Measurements from ENCODE around the gene IGSF9B.

IGSF9B gene

DNA sequence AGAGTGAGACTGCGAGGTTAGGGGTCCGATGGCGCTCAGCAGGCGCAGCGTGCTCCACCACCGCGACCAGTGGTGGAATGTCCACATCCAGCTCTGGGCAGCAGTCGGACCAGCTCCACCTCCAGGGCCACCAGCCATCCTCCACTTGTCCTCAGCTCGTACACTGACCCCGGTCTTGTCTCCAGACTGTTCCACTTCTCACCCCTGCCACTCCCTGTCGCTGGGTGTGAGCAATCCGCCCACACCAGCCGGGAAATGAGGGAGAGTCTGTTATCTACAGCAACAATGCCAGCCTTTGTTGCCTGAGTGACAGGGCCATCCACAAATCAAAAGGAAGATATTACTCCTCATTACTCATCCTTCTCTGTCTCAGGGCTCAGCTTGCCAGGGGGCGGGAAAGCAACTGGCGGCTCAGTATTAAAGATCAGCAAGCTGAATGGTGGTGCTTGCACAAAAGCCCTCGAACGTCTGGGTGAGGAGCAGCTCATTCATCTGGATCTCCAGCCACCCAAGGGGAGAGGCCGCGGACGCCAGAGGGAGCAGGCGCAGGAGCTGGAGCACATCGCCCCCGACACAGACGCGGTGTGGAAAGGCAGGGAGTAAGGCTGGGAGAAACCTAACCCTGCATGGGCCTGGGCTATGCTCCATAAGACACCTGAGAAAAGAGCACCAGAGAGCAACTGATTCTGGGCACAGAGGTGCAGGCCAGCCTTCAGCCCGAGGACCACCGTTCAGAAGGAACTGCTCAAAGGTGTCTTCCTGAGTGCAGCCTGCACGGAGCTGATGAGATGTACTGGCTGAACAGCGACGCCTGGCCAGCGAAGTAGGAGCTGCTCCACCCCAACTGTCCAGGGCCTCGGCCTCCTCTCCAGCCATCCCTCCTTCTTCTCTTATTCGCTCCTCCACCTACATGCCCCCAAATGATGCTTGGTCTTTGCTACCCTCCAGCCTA is 21.9 kb downstream of the IGSF9B start:
- ATAC-seq = peak; percentile 39
- TF ChIP-seq CSRNP3 (CRISPR knock-in tag; IDR thresholded peaks at IDR 0.05) (no peak), OSR1 (CRISPR knock-in tag; IDR thresholded peaks at IDR 0.05) (no peak), ZFP3 (CRISPR knock-in tag; IDR thresholded peaks at IDR 0.05) (no peak; the same call in 1 of the 2 replicates), ZFP30 (CRISPR knock-in tag; IDR thresholded peaks at IDR 0.05) (no peak), RARB (CRISPR knock-in tag; IDR thresholded peaks at IDR 0.05) (no peak), ESRRG (CRISPR knock-in tag; IDR thresholded peaks at IDR 0.05) (no peak), ZC3H10 (CRISPR knock-in tag; IDR thresholded peaks at IDR 0.05) (no peak), ZNF565 (CRISPR knock-in tag; conservative IDR thresholded peaks at IDR 0.05; ENCODE audit: low read depth) (no peak), ARNTL (CRISPR knock-in tag; IDR thresholded peaks at IDR 0.05; ENCODE audit: borderline replicate concordance, low read depth) (no peak), GLIS3 (CRISPR knock-in tag; IDR thresholded peaks at IDR 0.05) (no peak)
- TF ChIP-seq, protein P1, sequence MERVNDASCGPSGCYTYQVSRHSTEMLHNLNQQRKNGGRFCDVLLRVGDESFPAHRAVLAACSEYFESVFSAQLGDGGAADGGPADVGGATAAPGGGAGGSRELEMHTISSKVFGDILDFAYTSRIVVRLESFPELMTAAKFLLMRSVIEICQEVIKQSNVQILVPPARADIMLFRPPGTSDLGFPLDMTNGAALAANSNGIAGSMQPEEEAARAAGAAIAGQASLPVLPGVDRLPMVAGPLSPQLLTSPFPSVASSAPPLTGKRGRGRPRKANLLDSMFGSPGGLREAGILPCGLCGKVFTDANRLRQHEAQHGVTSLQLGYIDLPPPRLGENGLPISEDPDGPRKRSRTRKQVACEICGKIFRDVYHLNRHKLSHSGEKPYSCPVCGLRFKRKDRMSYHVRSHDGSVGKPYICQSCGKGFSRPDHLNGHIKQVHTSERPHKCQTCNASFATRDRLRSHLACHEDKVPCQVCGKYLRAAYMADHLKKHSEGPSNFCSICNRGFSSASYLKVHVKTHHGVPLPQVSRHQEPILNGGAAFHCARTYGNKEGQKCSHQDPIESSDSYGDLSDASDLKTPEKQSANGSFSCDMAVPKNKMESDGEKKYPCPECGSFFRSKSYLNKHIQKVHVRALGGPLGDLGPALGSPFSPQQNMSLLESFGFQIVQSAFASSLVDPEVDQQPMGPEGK (CRISPR knock-in tag; IDR thresholded peaks at IDR 0.05; ENCODE audit: borderline replicate concordance) = no peak

GRCh38 chr11:133934096-133934495 is 22.7 kb downstream of the IGSF9B start:
- TF ChIP-seq ZFP30 (CRISPR knock-in tag; IDR thresholded peaks at IDR 0.05) (no peak), OSR1 (CRISPR knock-in tag; IDR thresholded peaks at IDR 0.05) (no peak), TOX (CRISPR knock-in tag; IDR thresholded peaks at IDR 0.05; ENCODE audit: borderline replicate concordance) (no peak), ZNF565 (CRISPR knock-in tag; conservative IDR thresholded peaks at IDR 0.05; ENCODE audit: low read depth) (no peak), RARB (CRISPR knock-in tag; IDR thresholded peaks at IDR 0.05) (no peak)
- no peak for ATAC-seq

- TF ChIP-seq, protein P2, sequence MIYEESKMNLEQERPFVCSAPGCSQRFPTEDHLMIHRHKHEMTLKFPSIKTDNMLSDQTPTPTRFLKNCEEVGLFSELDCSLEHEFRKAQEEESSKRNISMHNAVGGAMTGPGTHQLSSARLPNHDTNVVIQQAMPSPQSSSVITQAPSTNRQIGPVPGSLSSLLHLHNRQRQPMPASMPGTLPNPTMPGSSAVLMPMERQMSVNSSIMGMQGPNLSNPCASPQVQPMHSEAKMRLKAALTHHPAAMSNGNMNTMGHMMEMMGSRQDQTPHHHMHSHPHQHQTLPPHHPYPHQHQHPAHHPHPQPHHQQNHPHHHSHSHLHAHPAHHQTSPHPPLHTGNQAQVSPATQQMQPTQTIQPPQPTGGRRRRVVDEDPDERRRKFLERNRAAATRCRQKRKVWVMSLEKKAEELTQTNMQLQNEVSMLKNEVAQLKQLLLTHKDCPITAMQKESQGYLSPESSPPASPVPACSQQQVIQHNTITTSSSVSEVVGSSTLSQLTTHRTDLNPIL (CRISPR knock-in tag; IDR thresholded peaks at IDR 0.05; ENCODE audit: low read depth) = no peak
- TF ChIP-seq ZNF8 (CRISPR knock-in tag; IDR thresholded peaks at IDR 0.05) (no peak), OSR1 (CRISPR knock-in tag; IDR thresholded peaks at IDR 0.05) (no peak), RARB (CRISPR knock-in tag; IDR thresholded peaks at IDR 0.05) (no peak), CSRNP3 (CRISPR knock-in tag; IDR thresholded peaks at IDR 0.05) (no peak), POU6F1 (CRISPR knock-in tag; IDR thresholded peaks at IDR 0.05; ENCODE audit: borderline replicate concordance, low read depth) (no peak), ZNF70 (CRISPR knock-in tag; IDR thresholded peaks at IDR 0.05) (no peak), ZC3H10 (CRISPR knock-in tag; IDR thresholded peaks at IDR 0.05) (no peak), ZFP30 (CRISPR knock-in tag; IDR thresholded peaks at IDR 0.05) (no peak), TOX (CRISPR knock-in tag; IDR thresholded peaks at IDR 0.05; ENCODE audit: borderline replicate concordance) (no peak)
- no peak for ATAC-seq
These were observed 25.2 kb downstream of the IGSF9B start for GRCh38 chr11:133931449-133932060.
